ENCODE data around the gene BNIP3.
A peak's percentile ranks its signal among the peaks of the same experiment; 100 is the strongest.
"Not testable (repeated sequence)": the region's sequence is repeated elsewhere in the genome, so short reads cannot be mapped to it uniquely, and the experiment has no call there.

The BNIP3 gene

GRCh38 chr10:131977323-131978096 is 4.2 kb downstream of the BNIP3 start:
- DNase-seq (ENCODE audit: low read depth in 3 of 3), result no peak

DNA sequence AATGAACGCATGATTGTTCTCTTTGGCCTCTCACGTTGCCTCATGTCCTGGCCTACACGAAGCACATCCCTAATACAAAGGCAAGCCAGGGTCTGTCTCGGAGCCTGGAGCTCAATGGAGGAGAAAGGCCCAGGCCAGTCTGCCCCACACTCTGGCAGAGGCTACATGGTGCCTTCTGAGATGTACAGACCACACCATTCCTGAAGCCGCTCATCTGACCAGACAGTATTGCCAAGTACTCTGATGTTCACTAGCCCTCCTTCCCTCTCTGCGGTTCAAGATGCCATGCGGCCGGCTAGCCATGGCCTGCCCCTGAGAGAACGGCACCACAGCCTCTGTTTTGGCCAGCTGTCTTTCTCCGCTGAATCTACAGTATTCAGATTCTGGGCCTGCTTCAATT is 5.9 kb downstream of the BNIP3 start:
- no peak for DNase-seq (ENCODE audit: low read depth in 3 of 3)

DNA sequence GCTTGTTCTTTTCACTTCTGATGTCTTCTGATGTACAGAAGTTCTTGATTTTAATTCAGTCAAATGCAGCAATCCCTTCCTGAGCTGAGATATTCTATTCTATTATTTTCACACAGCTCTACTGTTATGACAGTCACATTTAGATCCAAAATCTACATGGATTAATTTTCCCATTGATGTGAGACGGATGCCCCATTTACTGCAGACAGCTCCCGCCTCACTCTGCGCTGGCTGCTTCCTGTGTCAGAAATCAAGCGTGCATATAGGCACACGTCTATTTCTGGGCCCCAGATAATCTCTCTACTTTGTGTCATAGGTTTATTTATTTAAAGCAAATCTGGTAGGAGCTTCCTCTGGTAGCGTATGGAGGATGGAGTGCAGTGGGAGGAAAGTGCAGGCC is 6.7 kb downstream of the BNIP3 start:
- DNase-seq (ENCODE audit: low read depth in 3 of 3), result no peak

- no peak for DNase-seq (ENCODE audit: low read depth in 3 of 3)
Observed at GRCh38 chr10:131974034-131974817, 7.5 kb downstream of the BNIP3 start.

- no peak for DNase-seq (ENCODE audit: low read depth in 3 of 3)
Observed at GRCh38 chr10:131973160-131973951, 8.4 kb downstream of the BNIP3 start.

GRCh38 chr10:131972474-131973071 is 9.2 kb downstream of the BNIP3 start:
- DNase-seq (ENCODE audit: low read depth in 3 of 3), result peak in 1 of 3 experiments; percentile 26

DNA sequence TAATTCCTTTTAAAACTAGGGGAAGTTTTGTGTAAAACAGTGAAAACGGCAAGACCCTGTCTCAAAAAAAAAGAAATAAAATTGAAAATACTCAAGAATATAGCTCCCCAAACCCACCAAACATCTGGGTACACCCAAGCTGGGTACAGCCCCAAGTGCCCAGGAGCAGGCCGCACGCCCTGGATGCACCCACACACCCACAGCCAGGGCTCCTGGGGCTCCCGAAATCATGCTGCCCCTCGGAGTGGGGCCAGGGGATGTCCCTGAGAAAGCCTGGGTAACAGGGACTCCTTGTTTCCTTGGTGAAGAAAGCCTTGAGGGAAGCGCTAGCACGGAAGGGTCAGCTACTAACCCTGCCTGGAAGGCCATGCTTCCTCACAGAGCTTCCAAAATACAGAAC is 10.1 kb downstream of the BNIP3 start:
- no peak for DNase-seq (ENCODE audit: low read depth in 3 of 3)

DNA sequence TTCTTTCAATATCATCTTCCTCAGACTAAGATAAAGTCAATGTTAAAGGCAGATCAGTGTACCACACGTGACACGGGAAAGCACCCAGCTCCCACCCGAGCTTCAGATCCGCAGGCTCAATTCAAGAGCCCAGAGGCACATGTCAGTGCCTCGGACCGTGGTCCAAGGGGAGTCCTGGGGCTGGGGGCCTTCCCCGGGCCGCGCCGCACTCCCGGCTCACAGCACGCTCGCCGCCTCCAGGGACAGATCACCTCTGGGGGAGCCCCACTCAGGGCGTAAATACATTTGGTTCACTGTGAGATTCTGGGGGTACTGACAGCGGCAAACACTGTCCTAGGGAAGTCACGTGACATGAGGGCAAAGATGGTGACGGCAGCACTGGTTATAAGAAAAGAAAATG is 10.8 kb downstream of the BNIP3 start:
- no peak for DNase-seq (ENCODE audit: low read depth in 3 of 3)

GRCh38 chr10:131968949-131969348 is 12.8 kb downstream of the BNIP3 start:
- DNase-seq (ENCODE audit: low read depth in 3 of 3), result no peak

GRCh38 chr10:131964298-131964697 is 17.4 kb downstream of the BNIP3 start:
- no peak for DNase-seq (ENCODE audit: low read depth in 3 of 3)

DNA sequence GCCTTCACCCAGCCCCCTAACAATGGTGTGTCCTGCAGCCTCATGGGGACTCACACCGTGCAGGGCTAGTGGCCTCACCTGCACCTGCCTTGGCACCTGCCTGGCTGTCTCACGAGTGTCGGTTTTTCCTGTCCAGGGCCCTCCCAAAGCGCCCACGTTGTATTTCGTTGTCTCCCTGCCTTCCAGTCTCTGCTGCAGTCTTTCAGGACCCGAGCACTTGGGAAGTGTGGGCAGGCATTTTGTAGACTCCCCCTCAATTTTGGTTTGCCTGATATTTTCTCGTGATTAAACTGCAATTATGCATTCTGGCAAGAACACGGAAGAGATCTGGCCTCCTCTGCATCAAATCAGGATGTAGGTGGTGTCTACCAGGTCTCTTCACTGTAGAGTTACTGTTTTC is 17.9 kb downstream of the BNIP3 start:
- DNase-seq (ENCODE audit: low read depth in 3 of 3), result no peak

GRCh38 chr10:131963350-131963749 is 18.4 kb downstream of the BNIP3 start:
- no peak for DNase-seq (ENCODE audit: low read depth in 3 of 3)

DNA sequence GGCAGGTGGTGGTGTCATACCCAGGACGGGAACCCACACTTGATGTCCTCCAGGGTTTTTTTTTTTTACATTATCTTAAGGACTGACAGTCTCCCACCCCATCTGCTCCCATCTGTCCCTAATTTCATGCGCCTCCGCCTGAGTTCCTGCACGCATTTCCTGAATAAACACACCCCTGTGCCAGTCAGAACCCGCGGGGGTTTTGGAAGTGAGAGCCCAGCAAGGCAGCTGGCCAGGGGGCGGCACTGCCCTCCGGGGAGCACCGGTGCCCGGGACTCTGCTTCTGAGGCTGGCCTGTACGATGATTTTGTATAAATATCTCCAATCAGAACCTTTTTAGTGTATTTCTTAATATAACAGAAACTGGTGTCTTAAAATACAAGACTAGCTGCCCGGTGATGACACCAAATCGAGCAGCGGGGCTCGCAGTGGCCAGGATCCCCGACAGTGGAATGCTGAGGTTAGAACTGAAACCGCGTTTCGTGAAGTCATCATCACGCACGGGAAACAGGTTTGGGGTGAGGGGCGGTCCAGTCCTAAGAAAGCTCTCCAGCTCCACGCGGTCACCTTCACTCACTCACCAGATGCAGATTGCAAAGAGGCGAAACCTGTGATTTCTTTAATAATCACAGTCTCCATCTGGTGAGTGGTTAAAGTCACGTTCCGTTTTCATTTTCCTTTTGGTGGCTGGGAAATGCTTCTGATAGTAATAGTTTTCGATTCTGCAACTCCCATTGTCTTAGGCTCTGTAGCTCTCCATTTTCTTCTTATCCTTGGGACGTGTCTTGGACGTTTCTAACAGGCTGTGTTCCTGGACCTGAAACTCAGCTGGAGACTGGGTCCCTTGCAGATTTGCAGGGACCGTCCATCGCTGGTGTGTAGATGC is 19.7 kb downstream of the BNIP3 start:
- DNase-seq (ENCODE audit: low read depth in 3 of 3), result no peak

DNA sequence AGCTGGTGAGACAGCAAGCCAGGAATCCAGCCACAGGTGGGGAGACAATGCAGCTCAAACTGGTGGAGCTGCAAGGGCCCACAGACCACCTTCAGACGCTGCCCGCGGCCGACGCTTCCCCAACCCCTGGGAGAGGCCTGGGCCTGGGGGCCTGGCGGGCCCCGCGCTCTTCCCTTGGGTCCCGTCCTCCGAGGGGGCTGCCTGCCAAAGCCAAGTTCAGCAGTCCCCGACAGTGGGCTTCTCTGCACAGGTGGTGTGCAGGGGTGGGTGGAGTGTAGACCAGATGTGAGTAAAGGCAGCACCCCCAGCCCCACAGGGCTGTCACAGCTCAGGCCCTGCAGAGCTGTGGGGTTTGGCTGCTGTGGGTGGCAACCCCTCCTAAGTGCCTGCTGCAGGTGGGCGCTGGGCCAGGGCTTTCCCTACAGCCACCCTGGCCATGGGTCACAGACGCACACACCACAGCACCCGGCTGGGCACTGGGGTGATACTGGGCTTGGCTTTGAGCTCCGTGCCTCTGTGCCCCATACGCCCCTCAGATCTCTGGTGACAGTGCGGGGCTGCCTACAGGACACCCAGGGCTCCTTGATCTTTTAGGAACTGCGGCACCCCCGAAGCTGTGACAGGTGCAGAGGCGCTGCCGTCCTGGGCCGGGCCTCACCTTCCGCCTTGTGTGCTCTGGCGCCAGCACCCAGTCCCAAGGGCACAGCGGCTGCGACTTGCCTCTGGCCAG is 20.5 kb downstream of the BNIP3 start:
- DNase-seq (ENCODE audit: low read depth in 3 of 3), result no peak

DNA sequence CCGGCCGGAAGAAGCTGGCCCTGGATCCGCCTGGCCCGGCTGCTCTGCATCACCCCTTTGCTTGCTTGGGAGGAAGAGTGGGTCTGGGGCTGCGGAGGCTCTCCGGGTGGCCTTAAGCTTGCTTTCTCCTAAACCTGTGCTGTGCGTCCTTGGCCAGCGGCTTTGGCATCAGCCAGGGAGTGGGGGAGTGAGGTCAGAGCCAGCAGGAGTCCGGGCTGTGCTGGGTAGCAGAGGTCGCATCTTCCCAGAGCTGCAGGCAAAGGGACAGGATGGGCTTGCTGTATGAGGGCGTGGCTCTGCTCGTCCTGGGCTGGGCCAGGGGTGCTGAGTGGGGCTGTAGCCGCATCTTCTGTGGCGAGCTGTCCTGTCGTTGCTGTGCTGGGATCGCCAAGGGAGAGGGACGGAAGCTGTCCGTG is 21.1 kb downstream of the BNIP3 start:
- no peak for DNase-seq (ENCODE audit: low read depth in 3 of 3)

GRCh38 chr10:131959841-131960240 is 21.9 kb downstream of the BNIP3 start:
- no peak for DNase-seq (ENCODE audit: low read depth in 3 of 3)

GRCh38 chr10:131955591-131956340 is 26.0 kb downstream of the BNIP3 start:
- DNase-seq (ENCODE audit: low read depth in 3 of 3), result no peak

- DNase-seq (ENCODE audit: low read depth in 3 of 3), result no peak
Observed at GRCh38 chr10:131954356-131954965, 27.3 kb downstream of the BNIP3 start.

GRCh38 chr10:131949908-131950307 is 31.8 kb downstream of the BNIP3 start:
- not testable (repeated sequence) for DNase-seq (ENCODE audit: low read depth in 3 of 3)
